Measurements from ENCODE around the gene NPDC1. TPM values are rescaled to one million over a fixed set of nuclear protein-coding genes. Genes with fewer than 3 reads are reported as not detected.

NPDC1 gene
- total and polyA plus RNA-seq, 4 donors: 2.7 to 14.5 (median 7.3) TPM

- H3K36me3 ChIP-seq (ENCODE audit: control insufficient read depth in 4 of 4, insufficient read depth in 3 of 4, low read depth in 1 of 4, low read length in 3 of 4): peaks cover 0 to 2% (median 0%) of the 10 kb centered on the region in 4 donors
Measured at GRCh38 chr9:137075275-137075775, 29.3 kb upstream of the NPDC1 start.

More at GRCh38 chr9:137075275-137075775, 29.3 kb upstream of the NPDC1 start:
- H3K9me3 ChIP-seq (ENCODE audit: control insufficient read depth in 4 of 4, low read length in 3 of 4): no peaks in the 10 kb centered on the region
- H3K4me1 ChIP-seq (ENCODE audit: control insufficient read depth in 4 of 4, insufficient read depth in 4 of 4, low read length in 3 of 4): peaks cover 3 to 18% (median 14%) of the 10 kb centered on the region in 4 donors
- no peak overlapping the region for H3K9ac ChIP-seq (ENCODE audit: low read depth in 1 of 2, low read length in 2 of 2)
- no peak overlapping the region for H3K4me3 ChIP-seq (ENCODE audit: low read depth in 1 of 3, low read length in 3 of 3)
- DNase-seq (ENCODE audit: low spot score): no peak
- WGBS: 85% methylated on average over 12 of the region's 12 CpGs
- TF ChIP-seq SP1 (IDR thresholded peaks at IDR 0.05) (no peak), RAD21 (IDR thresholded peaks at IDR 0.05) (no peak), JUND (IDR thresholded peaks at IDR 0.05) (no peak), FOXA2 (IDR thresholded peaks at IDR 0.05) (no peak), NR2F2 (IDR thresholded peaks at IDR 0.05) (no peak), EGR1 (IDR thresholded peaks at IDR 0.05; ENCODE audit: low read depth in 2 of 2) (no peak), YY1 (IDR thresholded peaks at IDR 0.05) (no peak), ATF3 (IDR thresholded peaks at IDR 0.05) (no peak), FOXA1 (IDR thresholded peaks at IDR 0.05) (no peak), TAF1 (conservative IDR thresholded peaks at IDR 0.05) (no peak), REST (IDR thresholded peaks at IDR 0.05) (no peak), RXRA (IDR thresholded peaks at IDR 0.05) (no peak), HNF4G (IDR thresholded peaks at IDR 0.05) (no peak), GABPA (IDR thresholded peaks at IDR 0.05 in 1 of 2, conservative IDR thresholded peaks at IDR 0.05 in 1 of 2) (no peak)
- TF ChIP-seq, protein P1, sequence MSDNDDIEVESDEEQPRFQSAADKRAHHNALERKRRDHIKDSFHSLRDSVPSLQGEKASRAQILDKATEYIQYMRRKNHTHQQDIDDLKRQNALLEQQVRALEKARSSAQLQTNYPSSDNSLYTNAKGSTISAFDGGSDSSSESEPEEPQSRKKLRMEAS (IDR thresholded peaks at IDR 0.05): no peak
- TF ChIP-seq, protein P2, sequence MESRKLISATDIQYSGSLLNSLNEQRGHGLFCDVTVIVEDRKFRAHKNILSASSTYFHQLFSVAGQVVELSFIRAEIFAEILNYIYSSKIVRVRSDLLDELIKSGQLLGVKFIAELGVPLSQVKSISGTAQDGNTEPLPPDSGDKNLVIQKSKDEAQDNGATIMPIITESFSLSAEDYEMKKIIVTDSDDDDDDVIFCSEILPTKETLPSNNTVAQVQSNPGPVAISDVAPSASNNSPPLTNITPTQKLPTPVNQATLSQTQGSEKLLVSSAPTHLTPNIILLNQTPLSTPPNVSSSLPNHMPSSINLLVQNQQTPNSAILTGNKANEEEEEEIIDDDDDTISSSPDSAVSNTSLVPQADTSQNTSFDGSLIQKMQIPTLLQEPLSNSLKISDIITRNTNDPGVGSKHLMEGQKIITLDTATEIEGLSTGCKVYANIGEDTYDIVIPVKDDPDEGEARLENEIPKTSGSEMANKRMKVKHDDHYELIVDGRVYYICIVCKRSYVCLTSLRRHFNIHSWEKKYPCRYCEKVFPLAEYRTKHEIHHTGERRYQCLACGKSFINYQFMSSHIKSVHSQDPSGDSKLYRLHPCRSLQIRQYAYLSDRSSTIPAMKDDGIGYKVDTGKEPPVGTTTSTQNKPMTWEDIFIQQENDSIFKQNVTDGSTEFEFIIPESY (IDR thresholded peaks at IDR 0.05): no peak
- TF ChIP-seq, protein P3, sequence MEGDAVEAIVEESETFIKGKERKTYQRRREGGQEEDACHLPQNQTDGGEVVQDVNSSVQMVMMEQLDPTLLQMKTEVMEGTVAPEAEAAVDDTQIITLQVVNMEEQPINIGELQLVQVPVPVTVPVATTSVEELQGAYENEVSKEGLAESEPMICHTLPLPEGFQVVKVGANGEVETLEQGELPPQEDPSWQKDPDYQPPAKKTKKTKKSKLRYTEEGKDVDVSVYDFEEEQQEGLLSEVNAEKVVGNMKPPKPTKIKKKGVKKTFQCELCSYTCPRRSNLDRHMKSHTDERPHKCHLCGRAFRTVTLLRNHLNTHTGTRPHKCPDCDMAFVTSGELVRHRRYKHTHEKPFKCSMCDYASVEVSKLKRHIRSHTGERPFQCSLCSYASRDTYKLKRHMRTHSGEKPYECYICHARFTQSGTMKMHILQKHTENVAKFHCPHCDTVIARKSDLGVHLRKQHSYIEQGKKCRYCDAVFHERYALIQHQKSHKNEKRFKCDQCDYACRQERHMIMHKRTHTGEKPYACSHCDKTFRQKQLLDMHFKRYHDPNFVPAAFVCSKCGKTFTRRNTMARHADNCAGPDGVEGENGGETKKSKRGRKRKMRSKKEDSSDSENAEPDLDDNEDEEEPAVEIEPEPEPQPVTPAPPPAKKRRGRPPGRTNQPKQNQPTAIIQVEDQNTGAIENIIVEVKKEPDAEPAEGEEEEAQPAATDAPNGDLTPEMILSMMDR (IDR thresholded peaks at IDR 0.05; ENCODE audit: low read depth, low read length, missing input control): no peak
- no peak overlapping the region for H3K27ac ChIP-seq (ENCODE audit: low read depth in 1 of 2, low read length in 2 of 2)
- peaks cover 0 to 6% (median 3%) of the 10 kb centered on the region in 4 donors for H3K27me3 ChIP-seq (ENCODE audit: control insufficient read depth in 4 of 4, insufficient read depth in 4 of 4, low read length in 3 of 4)
